Dedifferentiated amniotic fluid mesenchymal stem cell (primary cell): Measurements from ENCODE around the gene ST8SIA5.
"Not testable (repeated sequence)": the region's sequence is repeated elsewhere in the genome, so short reads cannot be mapped to it uniquely, and the experiment has no call there.

ENCODE experiments used
- DNase-seq: peaks from one replicate; pipeline ENCODE4 v3.0.0-alpha.2; 2016; ENCODE audit errors: extremely low spot score

ST8SIA5 gene

GRCh38 chr18:46756559-46757201 is at the start of gene ST8SIA5:
Gene ST8SIA5, minus strand, starts transcription at chr18:46757053. Its CDS starts 545 bp downstream, at chr18:46756508.
- no peak for DNase-seq

GRCh38 chr18:46795945-46796344 is 39.1 kb upstream of the ST8SIA5 start:
- DNase-seq, result not testable (repeated sequence)

GRCh38 chr18:46794607-46795006 is 37.8 kb upstream of the ST8SIA5 start:
- DNase-seq, result no peak

- no peak for DNase-seq
Observed at GRCh38 chr18:46793565-46793964, 36.7 kb upstream of the ST8SIA5 start.

GRCh38 chr18:46789088-46789487 is 32.2 kb upstream of the ST8SIA5 start:
- DNase-seq, result no peak

GRCh38 chr18:46787674-46788073 is 30.8 kb upstream of the ST8SIA5 start:
- no peak for DNase-seq

GRCh38 chr18:46772357-46772756 is 15.5 kb upstream of the ST8SIA5 start:
- no peak for DNase-seq

- DNase-seq, result no peak
Observed at GRCh38 chr18:46771141-46771540, 14.3 kb upstream of the ST8SIA5 start.

- no peak for DNase-seq
Observed at GRCh38 chr18:46770708-46771107, 13.9 kb upstream of the ST8SIA5 start.

- no peak for DNase-seq
Observed at GRCh38 chr18:46768166-46768921, 11.5 kb upstream of the ST8SIA5 start.

- no peak for DNase-seq
Observed at GRCh38 chr18:46767217-46767616, 10.4 kb upstream of the ST8SIA5 start.

GRCh38 chr18:46764586-46764985 is 7.7 kb upstream of the ST8SIA5 start:
- no peak for DNase-seq

GRCh38 chr18:46761059-46761769 is 4.4 kb upstream of the ST8SIA5 start:
- DNase-seq, result no peak

- no peak for DNase-seq
Observed at GRCh38 chr18:46759890-46760289, 3.0 kb upstream of the ST8SIA5 start.

GRCh38 chr18:46756025-46756558 is 761 bp downstream of the ST8SIA5 start:
- no peak for DNase-seq

GRCh38 chr18:46755315-46756024 is 1.4 kb downstream of the ST8SIA5 start:
- no peak for DNase-seq

GRCh38 chr18:46754661-46755292 is 2.1 kb downstream of the ST8SIA5 start:
- DNase-seq, result no peak

- DNase-seq, result no peak
Observed at GRCh38 chr18:46754188-46754587, 2.7 kb downstream of the ST8SIA5 start.

- no peak for DNase-seq
Observed at GRCh38 chr18:46751882-46752281, 5.0 kb downstream of the ST8SIA5 start.

- no peak for DNase-seq
Observed at GRCh38 chr18:46750626-46751025, 6.2 kb downstream of the ST8SIA5 start.

- DNase-seq, result no peak
Observed at GRCh38 chr18:46748466-46748865, 8.4 kb downstream of the ST8SIA5 start.
